ENCODE data around the gene NFE2L2. TPM values are rescaled to one million over a fixed set of nuclear protein-coding genes. Genes with fewer than 3 reads are reported as not detected.
A peak's percentile ranks its signal among the peaks of the same experiment; 100 is the strongest.

Gene NFE2L2
- total RNA-seq, 6 experiments from 2014 or later: 59.0 to 76.5 (median 67.8) TPM

DNA sequence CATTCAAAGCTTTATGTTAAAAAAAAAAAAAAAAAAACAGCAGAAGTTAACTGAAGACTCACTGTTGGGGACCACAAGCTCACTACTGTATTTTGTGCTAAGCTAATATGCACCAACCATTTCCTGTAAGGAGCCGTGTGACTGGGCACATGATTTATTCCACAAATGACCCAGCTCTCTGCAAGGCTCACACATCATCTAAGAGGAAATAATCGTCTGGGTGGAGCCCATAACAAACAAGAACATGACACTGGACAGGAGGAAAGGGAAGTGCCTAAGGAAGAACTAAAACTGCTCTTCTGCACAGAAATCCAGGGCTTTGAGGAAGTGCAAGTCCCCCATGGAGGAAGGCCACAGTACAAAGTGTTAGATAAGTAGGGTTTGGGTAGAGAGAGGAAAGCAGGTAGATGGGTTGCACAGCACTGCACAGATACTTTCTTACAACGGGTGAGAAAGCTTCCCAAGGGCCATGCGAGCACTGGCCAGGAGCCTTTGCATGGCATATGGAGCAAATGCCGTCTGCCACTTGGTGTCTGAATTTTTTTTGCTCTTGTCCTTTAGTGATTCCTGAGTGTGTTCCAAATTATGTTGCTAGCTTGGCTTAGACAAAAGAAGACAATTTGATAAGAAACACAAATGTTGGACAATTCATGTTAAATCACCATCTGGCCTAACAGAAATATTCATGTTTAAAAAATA is 24.4 kb downstream of the NFE2L2 start:
- no peaks in the 10 kb centered on the region for H3K27me3 Mint-ChIP-seq (ENCODE audit: insufficient read depth)
- peaks cover 10% of the 10 kb centered on the region for H3K36me3 Mint-ChIP-seq (ENCODE audit: low read depth)
- no peaks in the 10 kb centered on the region for H3K9me3 Mint-ChIP-seq
- peak; percentile 51 for DNase-seq
- peaks cover 78% of the 10 kb centered on the region for H3K4me1 Mint-ChIP-seq (ENCODE audit: low read depth)
- TF ChIP-seq, protein P1, sequence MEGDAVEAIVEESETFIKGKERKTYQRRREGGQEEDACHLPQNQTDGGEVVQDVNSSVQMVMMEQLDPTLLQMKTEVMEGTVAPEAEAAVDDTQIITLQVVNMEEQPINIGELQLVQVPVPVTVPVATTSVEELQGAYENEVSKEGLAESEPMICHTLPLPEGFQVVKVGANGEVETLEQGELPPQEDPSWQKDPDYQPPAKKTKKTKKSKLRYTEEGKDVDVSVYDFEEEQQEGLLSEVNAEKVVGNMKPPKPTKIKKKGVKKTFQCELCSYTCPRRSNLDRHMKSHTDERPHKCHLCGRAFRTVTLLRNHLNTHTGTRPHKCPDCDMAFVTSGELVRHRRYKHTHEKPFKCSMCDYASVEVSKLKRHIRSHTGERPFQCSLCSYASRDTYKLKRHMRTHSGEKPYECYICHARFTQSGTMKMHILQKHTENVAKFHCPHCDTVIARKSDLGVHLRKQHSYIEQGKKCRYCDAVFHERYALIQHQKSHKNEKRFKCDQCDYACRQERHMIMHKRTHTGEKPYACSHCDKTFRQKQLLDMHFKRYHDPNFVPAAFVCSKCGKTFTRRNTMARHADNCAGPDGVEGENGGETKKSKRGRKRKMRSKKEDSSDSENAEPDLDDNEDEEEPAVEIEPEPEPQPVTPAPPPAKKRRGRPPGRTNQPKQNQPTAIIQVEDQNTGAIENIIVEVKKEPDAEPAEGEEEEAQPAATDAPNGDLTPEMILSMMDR (IDR thresholded peaks at IDR 0.05): no peak
- peak overlapping the region; percentile 83 for H3K4me3 Mint-ChIP-seq
- H3K27ac Mint-ChIP-seq: peak overlapping the region; percentile 98

DNA sequence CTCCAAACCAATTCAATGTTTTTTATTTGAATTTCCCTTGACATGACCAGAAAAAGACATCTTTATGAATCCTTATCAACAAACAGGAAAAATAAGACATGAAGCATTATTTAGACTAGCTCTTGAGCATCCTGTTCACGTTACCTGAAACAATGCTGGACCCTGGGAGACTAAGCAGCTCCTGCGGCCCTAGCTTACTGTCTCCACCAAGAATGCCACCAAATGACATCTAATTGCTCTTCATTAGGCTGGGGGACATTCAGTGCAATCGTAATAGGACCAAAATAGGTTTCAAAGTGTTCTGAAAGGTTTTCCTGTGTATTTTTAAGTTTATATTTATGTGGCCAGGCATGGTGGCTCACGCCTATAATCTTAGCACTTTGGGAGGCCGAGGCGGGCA is 25.5 kb downstream of the NFE2L2 start:
- DNase-seq: no peak
- Mint-ChIP-seq H3K4me1 (ENCODE audit: low read depth) (peaks cover 73% of the 10 kb centered on the region), H3K36me3 (ENCODE audit: low read depth) (peaks cover 18% of the 10 kb centered on the region), H3K9me3 (no peaks in the 10 kb centered on the region), H3K4me3 (no peak overlapping the region), H3K27ac (peak overlapping the region; percentile 98), H3K27me3 (ENCODE audit: insufficient read depth) (no peaks in the 10 kb centered on the region)
- TF ChIP-seq, protein P1 (IDR thresholded peaks at IDR 0.05): no peak

GRCh38 chr2:177237932-177238331 is 26.6 kb downstream of the NFE2L2 start:
- Mint-ChIP-seq H3K27me3 (ENCODE audit: insufficient read depth) (no peaks in the 10 kb centered on the region), H3K4me1 (ENCODE audit: low read depth) (peaks cover 71% of the 10 kb centered on the region), H3K36me3 (ENCODE audit: low read depth) (peaks cover 25% of the 10 kb centered on the region), H3K9me3 (no peaks in the 10 kb centered on the region), H3K4me3 (no peak overlapping the region), H3K27ac (peak overlapping the region; percentile 1; the same call in 1 of the 2 replicates)
- DNase-seq: no peak
- TF ChIP-seq, protein P1 (IDR thresholded peaks at IDR 0.05): no peak

- TF ChIP-seq, protein P1 (IDR thresholded peaks at IDR 0.05): peak; percentile 51; the same call in 1 of the 2 replicates
- Mint-ChIP-seq H3K9me3 (no peaks in the 10 kb centered on the region), H3K4me3 (no peak overlapping the region), H3K4me1 (ENCODE audit: low read depth) (peaks cover 60% of the 10 kb centered on the region), H3K27me3 (ENCODE audit: insufficient read depth) (no peaks in the 10 kb centered on the region), H3K27ac (peak overlapping the region; percentile 12; the same call in 1 of the 2 replicates), H3K36me3 (ENCODE audit: low read depth) (peaks cover 39% of the 10 kb centered on the region)
- DNase-seq: no peak
Measured at GRCh38 chr2:177235855-177236437, 28.6 kb downstream of the NFE2L2 start.

GRCh38 chr2:177234267-177234666 is 30.3 kb downstream of the NFE2L2 start:
- Mint-ChIP-seq H3K27ac (peak overlapping the region; percentile 9; the same call in 1 of the 2 replicates), H3K4me1 (ENCODE audit: low read depth) (peaks cover 50% of the 10 kb centered on the region)

More at GRCh38 chr2:177234267-177234666, 30.3 kb downstream of the NFE2L2 start:
- TF ChIP-seq, protein P1 (IDR thresholded peaks at IDR 0.05): no peak
- no peak overlapping the region for H3K4me3 Mint-ChIP-seq
- no peak for DNase-seq
- H3K36me3 Mint-ChIP-seq (ENCODE audit: low read depth): peaks cover 45% of the 10 kb centered on the region
- no peaks in the 10 kb centered on the region for H3K9me3 Mint-ChIP-seq
- peaks cover 5% of the 10 kb centered on the region for H3K27me3 Mint-ChIP-seq (ENCODE audit: insufficient read depth)

Data from HFFc6 (cell line).